HG03460 (cell line): ENCODE measurements around the gene RXRA.

Experiments
- ATAC-seq: cut with Tn5 transposase; IDR thresholded peaks from one replicate; pipeline ENCODE4 v1.9.1; 2021; ENCODE audit not compliant: unreplicated experiment

Gene RXRA

DNA sequence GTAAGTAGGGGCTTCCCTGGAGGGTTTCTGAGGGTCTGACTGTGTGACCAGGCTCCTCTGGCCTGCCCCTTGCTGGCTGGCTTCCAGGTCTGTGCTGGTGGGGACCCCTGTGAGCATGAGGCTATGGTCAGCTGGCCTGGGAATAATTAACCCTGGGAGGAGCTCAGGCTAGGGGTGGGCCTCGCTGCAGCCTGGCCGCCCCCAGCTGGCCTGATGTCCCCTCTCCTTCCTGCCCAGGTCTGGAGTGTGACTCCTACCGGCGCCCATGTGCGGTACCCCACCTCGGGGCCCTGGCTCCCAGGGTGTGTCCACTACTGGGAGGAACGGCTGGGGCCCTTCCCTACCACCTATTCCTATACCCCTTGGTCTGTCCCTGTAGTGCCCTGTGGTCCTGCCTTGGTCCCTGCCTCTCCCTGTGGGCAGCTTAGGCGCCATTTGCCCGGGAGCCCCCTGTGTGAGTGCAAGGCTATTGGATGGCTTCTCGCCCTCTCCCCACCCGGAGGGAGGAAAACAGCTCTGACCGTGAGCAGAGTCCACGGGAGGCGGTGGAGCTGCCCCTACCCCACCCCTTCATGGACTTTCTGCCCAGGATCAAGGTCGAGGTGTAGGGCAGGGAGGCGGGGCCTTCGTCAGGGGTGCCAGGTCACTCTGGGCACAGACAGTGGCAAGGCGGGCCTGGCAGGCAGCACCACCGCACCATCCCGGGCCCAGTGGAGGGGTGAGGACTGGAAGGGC is 9.4 kb downstream of the RXRA start:
- no peak for ATAC-seq

DNA sequence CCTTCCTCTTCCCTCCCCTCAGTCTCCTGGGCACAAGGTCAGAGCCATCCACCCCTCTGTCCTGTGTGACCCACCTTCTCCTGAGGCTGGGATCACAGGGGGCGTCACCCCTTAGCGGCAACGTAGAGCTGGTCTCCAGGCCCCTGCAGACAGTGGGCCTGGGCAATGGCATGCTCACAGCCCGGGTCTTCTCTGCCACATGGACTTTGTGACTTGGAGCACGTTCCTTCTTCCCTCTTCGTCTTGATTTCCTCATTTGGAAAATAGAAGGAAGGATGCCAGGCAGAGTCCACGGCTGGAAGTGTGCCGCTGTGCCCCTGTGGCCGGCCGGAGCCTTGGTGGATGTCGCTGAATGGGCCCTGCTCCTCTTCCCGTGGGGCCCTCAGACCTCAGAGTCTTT is 10.0 kb downstream of the RXRA start:
- ATAC-seq, result no peak

DNA sequence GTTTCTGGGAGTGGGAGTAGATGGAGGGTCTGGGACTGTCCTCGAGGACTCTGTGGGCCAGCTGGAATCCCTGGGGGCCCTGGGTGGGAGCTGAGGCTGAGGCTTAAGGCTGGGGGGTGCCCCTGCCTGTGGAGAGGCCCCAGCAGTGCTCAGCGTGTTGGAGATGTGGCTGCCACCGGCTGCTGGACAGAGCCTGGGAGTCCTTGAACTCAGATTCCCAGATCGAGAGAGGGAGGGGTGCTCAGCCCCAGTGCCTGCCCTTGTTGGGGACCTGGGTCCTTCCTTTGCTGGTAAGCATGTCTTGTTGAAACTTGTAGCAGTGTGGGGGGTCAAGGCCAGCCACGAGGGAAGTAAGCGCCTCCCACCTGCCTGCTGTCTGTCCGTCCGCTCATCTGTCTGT is 10.7 kb downstream of the RXRA start:
- ATAC-seq, result no peak

DNA sequence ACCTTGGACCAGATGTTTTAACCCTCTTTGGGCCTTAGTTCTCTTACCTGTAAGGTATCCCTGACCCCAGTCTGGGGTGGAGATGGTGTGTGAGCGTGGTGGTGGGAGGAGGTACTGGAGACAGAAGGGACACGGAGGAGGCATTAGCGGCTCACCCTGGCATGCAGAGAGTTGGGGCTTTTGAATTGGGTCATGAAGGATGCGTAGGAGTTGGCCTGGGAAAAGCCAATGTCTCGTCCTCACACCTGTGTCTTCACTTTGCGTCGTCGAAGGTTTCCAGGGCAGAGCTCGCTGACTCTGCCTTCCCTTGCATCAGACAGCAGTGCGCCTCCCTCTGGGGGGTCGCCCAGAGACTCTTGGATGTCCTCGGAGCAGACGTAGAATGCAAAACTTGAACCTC is 11.2 kb downstream of the RXRA start:
- ATAC-seq, result no peak

DNA sequence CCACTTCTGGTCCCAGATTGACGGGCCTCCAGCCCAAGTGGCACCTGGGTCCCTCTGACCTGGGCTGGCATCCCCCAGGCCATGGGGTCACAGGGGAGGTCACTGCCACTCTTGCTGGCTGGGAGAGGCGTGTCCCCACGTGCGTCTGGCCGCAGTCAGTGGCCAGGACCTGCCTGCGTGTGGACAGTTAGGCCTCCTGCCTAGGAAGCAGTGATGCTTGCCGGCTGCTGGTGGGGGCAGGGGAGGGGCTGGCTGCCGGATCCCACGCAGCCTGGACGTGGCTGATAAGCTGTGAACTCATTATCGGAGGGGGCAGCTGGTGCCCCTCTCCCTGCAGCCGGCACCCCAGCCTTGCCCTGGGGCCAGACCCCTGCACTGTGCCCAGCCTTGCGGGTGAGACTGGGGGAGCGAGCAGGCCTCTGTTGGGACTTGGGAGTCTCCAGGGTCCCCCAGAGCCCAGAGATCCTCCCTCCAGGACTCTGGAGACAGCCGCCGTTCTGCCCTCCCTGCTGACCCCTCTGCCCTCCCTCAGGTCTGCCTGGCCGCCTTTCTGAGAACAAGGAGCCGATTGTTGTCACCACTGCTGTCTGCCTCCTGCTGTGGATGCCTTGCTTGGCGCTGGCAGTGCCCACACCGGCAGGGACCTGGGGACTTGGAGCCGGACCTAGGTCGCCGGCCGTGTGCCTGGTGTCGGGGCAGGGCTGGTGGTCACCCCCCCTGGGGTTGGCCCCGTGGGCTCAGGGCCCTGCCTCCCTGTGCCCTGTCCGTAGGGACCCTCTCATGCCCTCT is 12.3 kb downstream of the RXRA start:
- no peak for ATAC-seq

DNA sequence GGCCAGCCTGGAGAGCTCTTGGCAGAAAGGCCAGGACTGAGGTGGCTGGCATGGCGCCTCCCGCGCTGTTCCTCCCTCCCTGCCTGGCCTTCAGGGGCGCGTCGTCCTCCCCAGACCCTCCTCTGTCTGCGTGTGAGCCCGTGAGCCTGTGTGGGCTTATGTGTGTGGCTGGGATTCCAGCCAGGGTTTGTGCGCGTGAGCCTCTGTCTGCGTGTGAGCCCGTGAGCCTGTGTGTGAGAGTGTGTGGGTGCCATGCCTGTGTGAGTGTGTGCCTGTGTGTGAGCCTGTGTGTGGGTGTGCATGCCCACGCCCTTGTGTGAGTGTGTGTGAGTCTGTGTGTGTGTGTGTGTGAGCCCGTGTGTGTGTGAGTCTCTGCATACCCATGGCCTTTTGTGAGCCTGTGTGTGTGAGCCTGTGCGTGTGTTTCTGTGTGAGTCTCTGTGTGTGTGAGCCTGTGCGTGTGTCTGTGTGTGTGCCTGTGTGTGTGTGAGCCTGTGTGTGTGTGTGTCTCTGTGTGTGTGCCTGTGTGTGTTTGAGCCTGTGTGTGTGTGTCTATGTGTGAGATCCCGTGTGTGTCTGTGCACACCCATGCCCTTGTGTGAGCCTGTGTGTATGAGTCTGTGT is 13.0 kb downstream of the RXRA start:
- no peak for ATAC-seq

DNA sequence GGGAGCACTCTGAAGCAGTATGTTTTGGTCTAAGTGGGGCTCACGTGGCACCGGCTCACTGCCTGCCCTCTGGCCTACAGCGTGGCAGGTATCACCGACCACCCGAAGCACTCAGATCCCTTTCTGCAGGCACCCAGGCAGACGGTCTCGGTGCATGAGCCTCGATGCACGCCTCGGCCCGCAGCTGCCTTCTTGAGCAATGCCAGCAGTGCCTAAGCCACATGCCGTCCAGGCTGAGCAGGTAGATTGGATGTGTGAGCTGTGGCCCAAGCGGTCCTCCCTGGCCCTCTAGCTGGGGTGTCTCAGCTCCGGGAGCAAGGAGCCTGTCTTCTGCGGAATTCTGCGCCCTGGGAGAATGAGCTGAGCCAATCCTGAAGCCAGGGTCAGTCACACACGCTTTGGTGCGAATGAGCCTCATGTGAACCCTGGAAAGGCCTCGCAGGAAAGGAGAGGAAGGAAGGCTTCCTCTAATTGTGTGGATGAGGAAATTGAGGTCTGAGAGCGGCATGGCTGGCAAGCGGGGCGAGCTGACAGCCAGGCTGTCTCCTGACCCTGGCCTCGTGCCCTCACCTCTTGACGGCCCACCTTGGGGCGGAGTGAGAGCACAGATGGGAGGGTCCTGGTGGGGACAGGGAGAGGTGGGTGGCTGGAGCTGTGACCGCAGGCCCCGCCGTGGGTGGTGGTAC is 14.4 kb downstream of the RXRA start:
- ATAC-seq, result no peak

DNA sequence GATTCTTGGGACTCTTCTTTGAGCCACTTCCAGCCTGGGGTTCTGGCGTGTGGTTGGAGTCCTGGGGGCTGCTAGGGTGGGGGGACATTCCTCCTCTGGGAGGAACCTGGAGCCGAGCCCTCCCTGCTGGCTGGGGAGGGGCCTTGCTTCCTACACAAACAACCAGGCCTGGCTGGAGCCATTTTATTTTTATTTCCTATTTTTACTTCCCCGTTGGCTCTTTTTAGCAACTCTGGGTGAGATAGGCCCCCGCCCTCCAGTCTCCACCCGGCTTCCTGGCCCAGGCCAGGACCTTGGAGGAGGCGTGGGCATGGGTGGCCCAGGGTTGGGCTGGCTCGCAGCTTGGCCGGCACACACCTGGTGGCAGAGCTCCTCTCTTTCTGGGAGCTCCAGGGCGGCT is 15.1 kb downstream of the RXRA start:
- ATAC-seq, result no peak

DNA sequence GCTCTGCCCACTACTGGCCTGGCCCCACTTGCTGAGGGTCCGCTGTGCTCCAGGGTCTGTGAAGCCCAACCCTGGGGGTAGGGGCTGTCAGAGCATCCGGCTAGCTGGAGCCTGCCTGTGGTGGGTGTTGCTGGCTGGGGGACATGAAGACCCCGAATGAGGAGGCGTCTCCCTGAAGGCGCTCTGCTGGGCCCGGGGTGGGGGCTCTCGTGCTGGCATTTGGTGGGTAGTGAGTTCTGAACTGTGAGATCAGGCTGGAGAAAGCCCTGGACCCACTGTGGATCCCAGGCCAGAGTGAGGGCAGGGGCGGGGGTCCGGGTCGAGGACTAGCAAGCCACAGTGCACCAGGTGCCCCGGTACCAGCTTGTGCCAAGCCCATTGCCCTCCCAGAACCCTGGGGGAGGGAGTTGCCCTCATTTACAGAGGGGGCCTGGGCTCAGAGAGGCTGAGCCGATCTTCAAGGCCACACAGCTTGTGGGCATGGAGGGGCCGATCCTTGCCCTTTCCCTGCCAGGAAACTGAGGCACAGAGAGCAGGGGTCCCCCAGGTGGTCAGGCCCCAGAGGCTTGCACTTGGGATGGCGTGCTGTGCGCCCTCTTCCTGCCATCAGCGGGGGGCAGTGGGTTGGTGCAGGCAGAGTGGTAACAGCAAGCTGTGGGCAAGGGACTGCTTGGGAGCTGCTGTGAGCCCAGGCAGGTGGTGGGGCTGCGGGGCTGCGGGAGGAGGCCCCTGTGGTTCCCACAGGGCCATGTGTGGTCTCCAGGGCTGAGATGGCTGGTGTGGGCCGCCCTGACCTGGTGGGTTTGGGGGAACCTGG is 15.9 kb downstream of the RXRA start:
- no peak for ATAC-seq

DNA sequence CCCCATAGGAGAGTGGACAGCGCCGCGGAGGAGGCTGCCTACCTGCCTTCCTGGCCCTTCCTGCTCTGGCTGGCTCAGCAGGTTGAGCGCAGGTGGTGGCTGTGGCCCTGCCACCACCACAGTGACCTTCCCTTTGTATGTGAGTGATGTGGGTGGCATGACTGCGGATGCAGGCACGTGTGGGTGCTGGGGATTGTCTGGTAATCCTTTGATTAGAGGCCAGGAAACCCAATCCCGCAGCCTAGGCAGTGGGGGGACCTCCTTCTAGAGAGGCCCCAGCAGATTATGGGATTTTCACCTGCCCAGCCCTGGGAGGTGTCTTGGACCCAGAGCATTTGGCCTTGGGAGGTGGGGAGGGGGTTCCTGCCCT is 16.5 kb downstream of the RXRA start:
- ATAC-seq, result no peak

DNA sequence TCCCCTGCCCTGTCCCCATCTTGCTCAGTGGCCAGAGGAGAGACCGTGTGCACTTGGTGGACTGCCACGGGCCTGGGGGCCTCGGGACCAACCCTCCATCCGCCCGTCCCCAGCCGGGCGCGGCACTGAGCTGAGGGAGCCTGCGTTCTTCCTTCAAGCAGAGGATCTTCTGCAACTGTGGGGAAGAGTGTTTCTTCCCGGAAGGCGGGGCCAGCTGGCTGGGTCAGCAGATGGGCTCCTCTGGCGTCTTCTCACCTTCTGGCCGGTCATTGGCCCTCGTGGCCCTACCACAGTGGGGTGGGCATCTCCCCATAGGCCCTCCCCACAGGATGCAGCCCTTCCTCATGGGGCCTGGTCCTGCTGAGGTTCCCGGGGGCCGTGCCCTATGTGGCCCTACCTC is 17.4 kb downstream of the RXRA start:
- no peak for ATAC-seq

DNA sequence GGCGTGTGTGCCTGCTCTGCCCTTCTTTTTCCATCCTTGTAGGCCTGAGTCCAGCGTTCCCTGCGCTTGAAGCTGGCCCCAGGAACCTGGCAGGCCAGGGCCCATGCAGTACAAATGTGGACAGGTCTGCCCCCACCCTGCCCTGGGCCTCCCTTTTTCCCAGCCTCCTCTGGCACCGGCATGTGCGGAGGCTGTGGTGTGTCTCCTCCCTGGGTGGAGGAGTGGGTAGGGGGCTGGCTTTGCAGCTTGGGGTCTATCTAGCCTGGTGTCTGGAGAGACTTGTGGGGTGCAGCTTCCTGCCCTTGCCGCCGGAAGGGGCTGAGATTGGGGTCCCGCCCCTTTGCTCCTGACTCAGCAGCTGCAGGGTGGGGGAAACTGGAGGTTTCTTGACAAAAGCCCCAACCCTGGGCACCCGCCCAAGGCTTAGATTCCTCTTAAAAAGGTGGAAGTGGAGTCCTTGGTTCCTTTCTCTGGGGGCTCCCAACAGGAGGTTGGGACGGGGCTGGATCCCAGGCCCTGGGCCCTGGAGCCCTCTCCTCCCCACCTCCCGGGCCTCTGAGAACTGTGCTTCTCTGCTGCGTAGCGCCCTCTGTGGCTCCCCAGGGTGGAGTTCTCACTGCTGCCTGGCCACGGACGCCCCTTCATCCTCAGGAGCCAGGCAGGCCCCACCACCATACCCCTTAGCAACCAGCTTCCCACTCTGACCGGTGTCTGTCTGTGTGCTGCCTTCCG is 18.0 kb downstream of the RXRA start:
- ATAC-seq, result no peak

DNA sequence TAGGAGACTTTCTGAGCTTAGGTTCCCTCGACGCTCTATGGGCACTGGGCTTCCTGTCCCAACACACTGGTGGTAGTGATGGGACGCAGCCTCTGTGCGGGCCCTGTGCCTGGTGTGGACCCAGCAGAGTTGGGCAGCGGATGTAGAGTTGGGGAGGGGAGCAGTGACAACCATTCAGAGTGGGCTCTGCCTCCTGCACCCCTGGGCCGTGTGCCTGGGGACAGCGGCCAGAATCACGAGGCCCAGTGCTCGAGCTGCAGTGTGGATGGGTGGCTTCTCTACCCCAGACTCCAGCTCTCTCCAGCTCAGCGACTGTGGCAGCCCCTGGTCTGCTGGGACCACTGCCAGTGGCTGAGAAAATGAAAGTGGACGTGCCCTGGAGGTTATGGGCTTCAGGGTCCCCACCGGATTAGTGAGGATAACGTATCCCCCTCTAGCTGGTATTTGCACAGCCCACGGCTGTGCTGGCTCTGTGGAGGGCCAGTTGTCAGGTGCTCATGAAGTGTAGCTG is 18.6 kb downstream of the RXRA start:
- no peak for ATAC-seq

DNA sequence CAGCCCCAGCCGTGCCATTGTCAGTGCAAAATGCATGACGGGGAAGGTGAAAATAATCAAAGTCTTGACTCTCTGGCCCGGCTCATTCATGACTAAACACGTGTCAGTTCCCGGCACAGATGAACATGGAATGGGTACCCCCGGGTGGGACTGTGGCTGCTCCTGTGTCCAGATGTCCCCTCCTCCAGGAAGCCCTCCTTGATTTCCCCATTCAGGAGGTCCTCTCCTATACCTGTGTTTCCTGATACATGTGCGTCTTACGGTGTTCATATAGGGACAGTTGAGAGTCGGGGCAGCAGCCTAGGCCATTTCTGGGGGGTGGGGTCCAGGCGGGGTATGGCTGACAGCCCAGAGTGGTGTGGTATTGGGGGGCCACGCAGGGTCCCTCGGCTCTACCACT is 19.5 kb downstream of the RXRA start:
- ATAC-seq, result no peak

DNA sequence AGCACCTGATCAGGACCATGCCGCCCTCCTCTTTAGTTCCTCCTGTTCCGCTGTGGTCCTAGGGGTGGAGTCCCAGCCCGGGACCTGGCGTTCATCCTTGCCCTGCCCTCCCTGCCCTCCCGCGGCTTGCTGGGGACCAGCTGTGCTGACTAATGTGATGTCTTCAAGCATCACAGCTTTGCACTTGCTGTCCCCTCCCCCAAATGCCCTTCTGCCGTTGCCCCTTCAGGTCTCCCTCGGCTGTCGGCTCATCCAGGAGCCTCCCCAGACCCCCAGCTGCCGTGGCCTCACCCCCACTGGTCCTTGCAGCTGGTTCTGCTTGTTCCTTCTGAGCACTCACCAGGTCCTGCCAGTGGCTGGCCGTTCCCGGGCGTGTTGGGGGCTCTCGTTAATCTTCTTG is 19.9 kb downstream of the RXRA start:
- no peak for ATAC-seq

DNA sequence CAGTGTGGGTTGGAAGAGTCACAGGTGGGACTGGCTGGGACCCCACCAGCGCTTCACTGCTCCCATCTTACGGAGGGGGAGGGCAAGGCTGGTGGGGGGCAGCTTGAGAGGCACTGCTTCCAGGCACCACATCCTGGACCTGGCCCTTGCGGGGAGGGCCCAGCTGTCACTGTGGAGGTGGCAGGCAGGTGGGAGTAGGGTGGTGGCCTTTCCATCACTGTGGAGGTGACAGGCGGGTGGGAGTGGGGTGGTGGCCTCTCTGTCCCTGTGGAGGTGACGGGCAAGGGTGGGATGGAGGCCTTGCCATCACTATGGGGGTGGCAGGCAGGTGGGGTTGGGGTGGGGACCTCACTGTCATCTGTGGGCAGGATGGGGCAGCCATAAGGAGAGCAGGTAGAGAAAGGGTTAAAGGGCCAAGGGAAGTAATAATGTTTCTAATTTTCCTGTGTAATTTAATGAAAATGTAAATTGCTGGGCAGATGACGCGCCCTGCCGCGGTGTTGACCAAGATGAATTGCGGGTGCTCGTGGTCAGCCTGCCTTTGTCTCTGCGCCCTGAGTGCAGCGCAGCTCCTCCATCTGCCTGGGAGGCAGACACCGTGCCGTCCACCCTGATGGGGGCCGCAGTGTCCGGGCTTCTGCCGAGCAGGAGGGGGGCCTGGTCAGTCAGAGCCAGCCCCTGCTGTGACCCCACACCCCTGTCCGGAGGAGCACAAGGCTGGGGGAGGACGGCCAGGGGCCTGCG is 20.8 kb downstream of the RXRA start:
- ATAC-seq, result no peak

DNA sequence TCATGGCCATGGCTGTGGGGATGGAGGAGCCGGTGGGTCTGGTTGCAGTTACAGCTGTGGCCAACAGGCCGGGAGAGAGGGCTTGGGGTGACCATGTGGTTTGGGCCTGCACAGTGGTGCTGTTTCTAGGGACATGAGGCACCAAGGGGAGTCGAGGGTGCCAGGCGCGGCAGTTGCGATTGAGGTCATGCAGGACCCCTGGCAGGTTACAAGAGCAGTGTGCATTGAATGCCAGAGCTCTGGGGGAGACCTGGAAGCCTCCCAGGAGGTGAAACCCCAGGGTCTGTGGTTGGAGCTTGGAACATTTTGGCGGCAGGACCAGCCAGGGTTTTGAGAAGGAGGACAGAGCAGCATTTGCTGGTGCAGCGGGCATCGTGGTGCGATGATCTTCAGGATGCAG is 21.7 kb downstream of the RXRA start:
- ATAC-seq, result no peak

DNA sequence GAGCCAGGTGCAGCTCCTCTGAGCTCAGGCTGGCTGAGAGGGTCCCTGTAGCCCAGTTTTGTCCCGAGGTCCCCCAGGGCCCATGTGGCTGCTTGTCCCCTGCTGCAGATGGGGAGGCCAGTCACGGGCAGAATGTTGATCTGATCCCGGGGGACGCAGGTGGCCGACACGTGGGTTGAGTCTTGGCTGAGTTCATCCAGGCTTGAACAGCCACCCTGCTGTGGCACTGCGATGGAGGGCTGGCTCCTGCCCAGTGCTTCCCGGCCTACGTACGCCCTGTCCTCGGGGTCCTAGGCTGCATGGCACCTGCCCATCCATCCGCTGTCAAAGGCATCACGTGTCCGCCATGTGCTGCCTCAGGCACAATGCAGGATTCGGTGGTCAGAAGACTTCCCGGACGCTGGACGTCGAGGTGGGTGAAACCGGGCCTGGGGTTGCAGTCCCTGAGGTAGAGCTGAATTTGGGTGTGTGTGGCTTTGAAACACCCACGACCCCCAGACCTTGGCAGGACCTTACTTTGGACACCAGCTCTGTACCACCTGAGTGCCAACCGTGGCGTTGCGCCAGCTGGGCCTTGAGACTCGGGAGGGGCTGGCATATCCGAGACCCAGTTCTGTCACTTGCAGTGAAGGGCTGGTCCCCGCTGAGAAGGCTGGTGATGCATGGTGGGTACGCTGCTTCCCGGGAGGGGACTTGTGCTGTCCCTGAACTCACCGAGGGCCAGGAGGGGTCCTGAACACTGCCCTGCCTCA is 22.3 kb downstream of the RXRA start:
- ATAC-seq, result no peak

DNA sequence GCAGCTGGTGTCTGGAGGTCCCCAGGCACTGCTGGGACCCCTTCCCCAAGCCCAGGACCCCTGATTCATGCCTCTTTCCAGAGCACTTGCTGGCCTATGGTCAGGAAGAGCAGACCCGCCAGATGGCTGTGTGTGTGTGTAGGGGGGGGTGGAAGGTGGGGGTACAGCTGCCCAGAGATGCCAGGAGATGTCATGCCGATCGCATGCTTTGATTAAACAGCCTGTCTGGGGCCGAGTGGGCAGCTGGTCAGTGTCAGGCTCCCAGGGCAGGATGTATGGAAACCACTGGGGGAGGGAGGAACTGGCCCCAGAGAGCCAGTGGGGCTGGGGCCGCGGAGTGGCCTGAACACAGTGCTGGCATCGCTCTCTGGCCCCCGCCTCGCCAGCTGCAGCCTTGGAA is 23.7 kb downstream of the RXRA start:
- ATAC-seq, result no peak
